ENCODE results near the gene NT5DC1. TPM values are rescaled to one million over a fixed set of nuclear protein-coding genes. Genes with fewer than 3 reads are reported as not detected.

NT5DC1 gene
- total RNA-seq, 4 donors from 2014 or later = 7.0 to 15.4 (median 12.0) TPM

GRCh38 chr6:116266803-116267202, 166.2 kb downstream of the NT5DC1 start:
- Histone ChIP-seq H3K27me3 (no peaks in the 10 kb centered on the region), H3K9me3 (no peaks in the 10 kb centered on the region), H3K4me1 (peaks cover 23 to 32% of the 10 kb centered on the region in 2 donors), H3K4me3 (no peak overlapping the region), H3K27ac (no peak overlapping the region), H3K36me3 (no peaks in the 10 kb centered on the region)
- in situ Hi-C loops (cut with MboI; ENCODE audit: low sequenced_read_pairs in 4 of 4) = loop anchor here in 1 of 4 donors (5.0 kb wide), 1 partner anchor 265 kb away; no protein-coding TSS in a partner anchor
- no peak for ATAC-seq
- intact Hi-C loops (cut with DNase I; ENCODE audit: low total_unique reads) = no loop called here
- TF ChIP-seq CTCF (IDR thresholded peaks at IDR 0.05 in 4 of 5, conservative IDR thresholded peaks at IDR 0.05 in 1 of 5) (no peak), POLR2A (IDR thresholded peaks at IDR 0.05) (no peak)
- DNase-seq = no peak

DNA sequence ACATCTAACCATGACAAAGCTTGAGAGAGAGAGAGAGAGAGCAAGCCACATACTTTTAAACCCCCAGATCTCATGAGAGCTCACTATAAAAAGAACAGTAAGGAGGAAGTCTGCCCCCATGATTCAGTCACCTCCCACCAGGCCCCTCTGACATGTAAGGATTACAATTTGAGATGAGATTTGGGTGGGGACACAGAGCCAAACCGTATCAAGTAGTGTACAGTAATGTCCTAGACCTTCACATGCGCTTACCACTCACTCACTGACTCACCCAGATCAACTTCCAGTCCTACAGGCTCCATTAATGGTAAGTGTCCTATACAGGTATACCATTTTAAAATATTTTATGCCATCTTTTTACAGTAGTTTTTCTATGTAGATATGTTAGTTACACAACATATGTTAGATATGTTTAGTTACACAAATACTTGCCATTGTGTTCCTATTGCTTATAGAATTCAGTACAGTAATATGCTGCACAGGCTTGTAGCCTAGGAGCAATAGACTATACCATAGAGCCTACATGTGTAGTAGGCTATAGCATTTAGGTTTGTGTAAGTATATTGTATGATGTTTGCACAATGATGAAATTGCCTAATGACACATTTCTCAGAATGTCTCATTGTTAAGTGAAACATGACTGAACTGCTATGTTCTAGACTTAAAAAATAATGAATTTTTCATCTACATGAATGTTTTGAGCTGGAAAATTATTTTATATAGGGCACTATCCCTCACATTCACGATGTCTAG, 167.4 kb downstream of the NT5DC1 start:
- Histone ChIP-seq H3K27ac (no peak overlapping the region), H3K27me3 (no peaks in the 10 kb centered on the region), H3K4me3 (no peak overlapping the region), H3K36me3 (peaks cover 0 to 5% of the 10 kb centered on the region in 2 donors), H3K9me3 (no peaks in the 10 kb centered on the region), H3K4me1 (peaks cover 23 to 33% of the 10 kb centered on the region in 2 donors)
- in situ Hi-C loops (cut with MboI; ENCODE audit: low sequenced_read_pairs in 4 of 4) = loop anchor here in 1 of 4 donors (5.0 kb wide), 1 partner anchor 264 kb away; no protein-coding TSS in a partner anchor
- TF ChIP-seq CTCF (IDR thresholded peaks at IDR 0.05 in 4 of 5, conservative IDR thresholded peaks at IDR 0.05 in 1 of 5) (no peak), POLR2A (IDR thresholded peaks at IDR 0.05) (no peak)
- intact Hi-C loops (cut with DNase I; ENCODE audit: low total_unique reads) = no loop called here
- no peak for ATAC-seq
- no peak for DNase-seq

- TF ChIP-seq CTCF (IDR thresholded peaks at IDR 0.05 in 4 of 5, conservative IDR thresholded peaks at IDR 0.05 in 1 of 5) = peak; percentile 38 to 66 (median 48)
- no peak for TF ChIP-seq POLR2A (IDR thresholded peaks at IDR 0.05)
- in situ Hi-C loops (cut with MboI; ENCODE audit: low sequenced_read_pairs in 4 of 4) = loop anchor here in 1 of 4 donors (5.0 kb wide), 1 partner anchor 264 kb away; no protein-coding TSS in a partner anchor
These were observed 168.1 kb downstream of the NT5DC1 start for GRCh38 chr6:116268589-116269293.

DNA sequence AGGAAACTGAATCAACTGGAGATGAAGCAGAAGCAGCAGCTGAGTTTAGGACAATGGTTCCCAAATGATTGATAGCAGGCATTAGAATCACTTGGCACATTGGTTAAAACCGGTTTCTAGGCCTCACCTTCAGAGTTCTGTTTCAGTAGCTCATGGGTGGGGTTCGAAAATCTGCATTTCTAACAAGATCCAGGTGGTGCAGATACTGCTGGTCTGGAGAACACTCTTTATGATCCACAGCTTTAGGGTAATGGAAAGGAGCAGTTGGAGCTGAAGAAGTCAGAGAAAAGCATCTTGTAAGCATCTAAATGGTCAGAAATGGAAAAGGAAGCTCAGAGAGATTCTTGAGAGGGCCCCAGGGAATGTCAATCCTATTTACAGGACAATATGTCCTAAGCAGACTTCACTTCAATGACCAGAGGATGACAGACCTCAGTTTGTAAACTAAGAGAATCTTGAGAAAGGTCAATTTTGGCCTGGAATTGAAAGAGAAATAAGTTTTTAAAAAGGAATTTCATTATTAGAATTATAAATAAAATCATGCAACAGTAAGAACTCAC, 170.6 kb downstream of the NT5DC1 start:
- intact Hi-C loops (cut with DNase I; ENCODE audit: low total_unique reads) = no loop called here

More at GRCh38 chr6:116268589-116269293, 168.1 kb downstream of the NT5DC1 start:
- ATAC-seq (peak in 1 of 2 donors; percentile 61), DNase-seq (no peak)
- H3K4me1 ChIP-seq = peaks cover 23 to 33% of the 10 kb centered on the region in 2 donors
- H3K4me3 ChIP-seq = no peak overlapping the region
- H3K36me3 ChIP-seq = peaks cover 0 to 5% of the 10 kb centered on the region in 2 donors
- intact Hi-C loops (cut with DNase I; ENCODE audit: low total_unique reads) = no loop called here
- H3K27me3 ChIP-seq = no peaks in the 10 kb centered on the region
- no peaks in the 10 kb centered on the region for H3K9me3 ChIP-seq
- peak overlapping the region in 1 of 4 donors; percentile 6 for H3K27ac ChIP-seq

More for the DNA sequence above, 170.6 kb downstream of the NT5DC1 start:
- no peaks in the 10 kb centered on the region for H3K27me3 ChIP-seq
- TF ChIP-seq POLR2A (IDR thresholded peaks at IDR 0.05) (no peak), CTCF (IDR thresholded peaks at IDR 0.05 in 4 of 5, conservative IDR thresholded peaks at IDR 0.05 in 1 of 5) (no peak)
- in situ Hi-C loops (cut with MboI; ENCODE audit: low sequenced_read_pairs in 4 of 4) = loop anchor here in 2 of 4 donors (10.0 kb wide), 1 partner anchor 264 kb away; no protein-coding TSS in a partner anchor
- peak overlapping the region; percentile 18 to 29 (median 22) for H3K27ac ChIP-seq
- H3K4me3 ChIP-seq = no peak overlapping the region
- H3K4me1 ChIP-seq = peaks cover 39 to 58% of the 10 kb centered on the region in 2 donors
- ATAC-seq = no peak
- H3K9me3 ChIP-seq = no peaks in the 10 kb centered on the region
- H3K36me3 ChIP-seq = peaks cover 0 to 14% of the 10 kb centered on the region in 2 donors
- DNase-seq = no peak
